Measurements from ENCODE around the gene KCNQ4.

Gene KCNQ4

GRCh38 chr1:40806240-40806639 lies 22.7 kb downstream of the KCNQ4 start:
- DNase-seq (no peak), ATAC-seq (no peak)
- H3K4me1 Mint-ChIP-seq = peaks cover 37% of the 10 kb centered on the region

GRCh38 chr1:40806731-40807695 lies 23.4 kb downstream of the KCNQ4 start:
- Mint-ChIP-seq H3K27me3 (no peaks in the 10 kb centered on the region), H3K36me3 (ENCODE audit: low read depth) (no peaks in the 10 kb centered on the region), H3K4me3 (no peak overlapping the region), H3K4me1 (peaks cover 29% of the 10 kb centered on the region), H3K27ac (no peak overlapping the region), H3K9me3 (no peaks in the 10 kb centered on the region)
- no peak for DNase-seq
- no peak for ATAC-seq

More at GRCh38 chr1:40806240-40806639, 22.7 kb downstream of the KCNQ4 start:
- no peaks in the 10 kb centered on the region for H3K9me3 Mint-ChIP-seq
- no peak overlapping the region for H3K4me3 Mint-ChIP-seq
- H3K27ac Mint-ChIP-seq = no peak overlapping the region
- H3K27me3 Mint-ChIP-seq = no peaks in the 10 kb centered on the region
- H3K36me3 Mint-ChIP-seq (ENCODE audit: low read depth) = no peaks in the 10 kb centered on the region

- Mint-ChIP-seq H3K4me3 (no peak overlapping the region), H3K4me1 (peaks cover 22% of the 10 kb centered on the region), H3K9me3 (no peaks in the 10 kb centered on the region), H3K27me3 (no peaks in the 10 kb centered on the region), H3K27ac (no peak overlapping the region), H3K36me3 (ENCODE audit: low read depth) (no peaks in the 10 kb centered on the region)
- ATAC-seq (no peak), DNase-seq (no peak)
Measured at GRCh38 chr1:40808002-40808401, 24.4 kb downstream of the KCNQ4 start.

- Mint-ChIP-seq H3K27me3 (no peaks in the 10 kb centered on the region), H3K36me3 (ENCODE audit: low read depth) (no peaks in the 10 kb centered on the region), H3K4me3 (no peak overlapping the region), H3K27ac (no peak overlapping the region), H3K9me3 (no peaks in the 10 kb centered on the region), H3K4me1 (peaks cover 20% of the 10 kb centered on the region)
- no peak for ATAC-seq
- DNase-seq = no peak
Measured at GRCh38 chr1:40808444-40808843, 24.9 kb downstream of the KCNQ4 start.

- Mint-ChIP-seq H3K4me1 (peaks cover 20% of the 10 kb centered on the region), H3K9me3 (no peaks in the 10 kb centered on the region), H3K4me3 (no peak overlapping the region), H3K27me3 (no peaks in the 10 kb centered on the region), H3K36me3 (ENCODE audit: low read depth) (no peaks in the 10 kb centered on the region), H3K27ac (peak overlapping the region; percentile 54)
- no peak for DNase-seq
- ATAC-seq = no peak
Measured at GRCh38 chr1:40808909-40809308, 25.3 kb downstream of the KCNQ4 start.

GRCh38 chr1:40810927-40811326 lies 27.3 kb downstream of the KCNQ4 start:
- ATAC-seq = no peak

GRCh38 chr1:40815420-40815819 lies 31.8 kb downstream of the KCNQ4 start:
- H3K27ac Mint-ChIP-seq = no peak overlapping the region
- peaks cover 3% of the 10 kb centered on the region for H3K27me3 Mint-ChIP-seq
- H3K4me3 Mint-ChIP-seq = no peak overlapping the region
- H3K4me1 Mint-ChIP-seq = peaks cover 11% of the 10 kb centered on the region
- no peaks in the 10 kb centered on the region for H3K9me3 Mint-ChIP-seq
- ATAC-seq = no peak
- no peaks in the 10 kb centered on the region for H3K36me3 Mint-ChIP-seq (ENCODE audit: low read depth)
- no peak for DNase-seq

More at GRCh38 chr1:40810927-40811326, 27.3 kb downstream of the KCNQ4 start:
- H3K4me3 Mint-ChIP-seq = no peak overlapping the region
- peaks cover 20% of the 10 kb centered on the region for H3K4me1 Mint-ChIP-seq
- no peaks in the 10 kb centered on the region for H3K36me3 Mint-ChIP-seq (ENCODE audit: low read depth)
- no peak for DNase-seq
- no peaks in the 10 kb centered on the region for H3K9me3 Mint-ChIP-seq
- H3K27ac Mint-ChIP-seq = no peak overlapping the region
- no peaks in the 10 kb centered on the region for H3K27me3 Mint-ChIP-seq

- ATAC-seq = peak; percentile 6
- H3K27ac Mint-ChIP-seq = no peak overlapping the region
- H3K4me1 Mint-ChIP-seq = peaks cover 9% of the 10 kb centered on the region
- no peaks in the 10 kb centered on the region for H3K9me3 Mint-ChIP-seq
- no peaks in the 10 kb centered on the region for H3K36me3 Mint-ChIP-seq (ENCODE audit: low read depth)
- peaks cover 3% of the 10 kb centered on the region for H3K27me3 Mint-ChIP-seq
- peak overlapping the region; percentile 60 for H3K4me3 Mint-ChIP-seq
- DNase-seq = no peak
Measured at GRCh38 chr1:40817791-40818263, 34.2 kb downstream of the KCNQ4 start.

GRCh38 chr1:40818264-40818961 lies 34.8 kb downstream of the KCNQ4 start:
- peak; percentile 87 for DNase-seq
- peak; percentile 86 for ATAC-seq
- peaks cover 3% of the 10 kb centered on the region for H3K27me3 Mint-ChIP-seq
- H3K27ac Mint-ChIP-seq = no peak overlapping the region
- H3K36me3 Mint-ChIP-seq (ENCODE audit: low read depth) = no peaks in the 10 kb centered on the region
- peak overlapping the region; percentile 60 for H3K4me3 Mint-ChIP-seq
- peaks cover 9% of the 10 kb centered on the region for H3K4me1 Mint-ChIP-seq
- H3K9me3 Mint-ChIP-seq = no peaks in the 10 kb centered on the region

GRCh38 chr1:40819101-40819500 lies 35.5 kb downstream of the KCNQ4 start:
- peaks cover 9% of the 10 kb centered on the region for H3K4me1 Mint-ChIP-seq
- ATAC-seq (no peak), DNase-seq (no peak)
- H3K36me3 Mint-ChIP-seq (ENCODE audit: low read depth) = no peaks in the 10 kb centered on the region
- peaks cover 3% of the 10 kb centered on the region for H3K27me3 Mint-ChIP-seq
- H3K27ac Mint-ChIP-seq = no peak overlapping the region
- no peaks in the 10 kb centered on the region for H3K9me3 Mint-ChIP-seq
- peak overlapping the region; percentile 60 for H3K4me3 Mint-ChIP-seq

- Mint-ChIP-seq H3K36me3 (ENCODE audit: low read depth) (no peaks in the 10 kb centered on the region), H3K4me3 (no peak overlapping the region), H3K27ac (no peak overlapping the region), H3K4me1 (peaks cover 16% of the 10 kb centered on the region), H3K9me3 (no peaks in the 10 kb centered on the region), H3K27me3 (peaks cover 3% of the 10 kb centered on the region)
- DNase-seq (no peak), ATAC-seq (no peak)
Measured at GRCh38 chr1:40820251-40820797, 36.7 kb downstream of the KCNQ4 start.

GRCh38 chr1:40820911-40821693 lies 37.5 kb downstream of the KCNQ4 start:
- Mint-ChIP-seq H3K9me3 (no peaks in the 10 kb centered on the region), H3K4me3 (no peak overlapping the region), H3K36me3 (ENCODE audit: low read depth) (no peaks in the 10 kb centered on the region), H3K4me1 (peaks cover 24% of the 10 kb centered on the region), H3K27ac (no peak overlapping the region), H3K27me3 (peaks cover 3% of the 10 kb centered on the region)
- ATAC-seq (no peak), DNase-seq (no peak)

GRCh38 chr1:40822890-40823289 lies 39.3 kb downstream of the KCNQ4 start:
- H3K4me1 Mint-ChIP-seq = peaks cover 22% of the 10 kb centered on the region
- ATAC-seq (no peak), DNase-seq (no peak)
- H3K27ac Mint-ChIP-seq = no peak overlapping the region
- H3K9me3 Mint-ChIP-seq = no peaks in the 10 kb centered on the region
- H3K36me3 Mint-ChIP-seq (ENCODE audit: low read depth) = no peaks in the 10 kb centered on the region
- H3K4me3 Mint-ChIP-seq = no peak overlapping the region
- H3K27me3 Mint-ChIP-seq = no peaks in the 10 kb centered on the region

- DNase-seq = no peak
- H3K9me3 Mint-ChIP-seq = no peaks in the 10 kb centered on the region
- H3K27me3 Mint-ChIP-seq = no peaks in the 10 kb centered on the region
- no peak overlapping the region for H3K4me3 Mint-ChIP-seq
- H3K4me1 Mint-ChIP-seq = peaks cover 20% of the 10 kb centered on the region
- H3K36me3 Mint-ChIP-seq (ENCODE audit: low read depth) = no peaks in the 10 kb centered on the region
- no peak overlapping the region for H3K27ac Mint-ChIP-seq
- ATAC-seq = no peak
Measured at GRCh38 chr1:40823345-40823744, 39.8 kb downstream of the KCNQ4 start.
